Measurements from ENCODE around the gene MR1.
"Not testable (repeated sequence)": the region's sequence is repeated elsewhere in the genome, so short reads cannot be mapped to it uniquely, and the experiment has no call there.

Gene MR1

GRCh38 chr1:181028615-181029014, 5.2 kb upstream of the MR1 start:
- no peak for DNase-seq (ENCODE audit: low read depth, low spot score)

GRCh38 chr1:181032535-181032934, 1.2 kb upstream of the MR1 start:
- DNase-seq (ENCODE audit: low read depth, low spot score), result no peak

- no peak for DNase-seq (ENCODE audit: low read depth, low spot score)
These were observed 520 bp upstream of the MR1 start for GRCh38 chr1:181033128-181033798.

GRCh38 chr1:181035210-181035609, 1.4 kb downstream of the MR1 start:
- DNase-seq (ENCODE audit: low read depth, low spot score), result not testable (repeated sequence)

GRCh38 chr1:181036107-181036836, 2.5 kb downstream of the MR1 start:
- no peak for DNase-seq (ENCODE audit: low read depth, low spot score)

GRCh38 chr1:181037386-181037785, 3.6 kb downstream of the MR1 start:
- no peak for DNase-seq (ENCODE audit: low read depth, low spot score)

- DNase-seq (ENCODE audit: low read depth, low spot score), result no peak
These were observed 4.7 kb downstream of the MR1 start for GRCh38 chr1:181038399-181038873.

- DNase-seq (ENCODE audit: low read depth, low spot score), result no peak
These were observed 6.6 kb downstream of the MR1 start for GRCh38 chr1:181040284-181040865.

GRCh38 chr1:181043025-181043888, 9.5 kb downstream of the MR1 start:
- no peak for DNase-seq (ENCODE audit: low read depth, low spot score)

- DNase-seq (ENCODE audit: low read depth, low spot score), result no peak
These were observed 10.7 kb downstream of the MR1 start for GRCh38 chr1:181044449-181044966.

- not testable (repeated sequence) for DNase-seq (ENCODE audit: low read depth, low spot score)
These were observed 12.2 kb downstream of the MR1 start for GRCh38 chr1:181045946-181046345.

GRCh38 chr1:181049378-181049777, 15.6 kb downstream of the MR1 start:
- DNase-seq (ENCODE audit: low read depth, low spot score), result no peak

- DNase-seq (ENCODE audit: low read depth, low spot score), result no peak
These were observed 17.1 kb downstream of the MR1 start for GRCh38 chr1:181050922-181051321.

GRCh38 chr1:181056560-181056959, 22.8 kb downstream of the MR1 start:
- DNase-seq (ENCODE audit: low read depth, low spot score), result no peak

GRCh38 chr1:181057079-181057478, 23.3 kb downstream of the MR1 start:
- DNase-seq (ENCODE audit: low read depth, low spot score), result no peak

- DNase-seq (ENCODE audit: low read depth, low spot score), result no peak
These were observed 25.7 kb downstream of the MR1 start for GRCh38 chr1:181059435-181059834.

- DNase-seq (ENCODE audit: low read depth, low spot score), result no peak
These were observed 26.3 kb downstream of the MR1 start for GRCh38 chr1:181060066-181060465.

GRCh38 chr1:181060947-181061346, 27.2 kb downstream of the MR1 start:
- not testable (repeated sequence) for DNase-seq (ENCODE audit: low read depth, low spot score)

GRCh38 chr1:181061487-181061886, 27.7 kb downstream of the MR1 start:
- DNase-seq (ENCODE audit: low read depth, low spot score), result no peak

GRCh38 chr1:181061891-181062835, 28.4 kb downstream of the MR1 start:
- no peak for DNase-seq (ENCODE audit: low read depth, low spot score)
